SK-N-SH treated with all-trans-retinoic acid at 6 μM for 48 hours (cell line): Measurements from ENCODE around the gene UST.
A peak's percentile ranks its signal among the peaks of the same experiment; 100 is the strongest.

Experiments used
- ATAC-seq: fragments of 200-7000 bp; cut with Tn5 transposase; 3 replicates; pipeline ENCODE4 v1.9.1; 2020; ENCODE audit warnings: mild to moderate bottlenecking, moderate library complexity
- ARNTL ChIP-seq: fragments of 450-650 bp; formaldehyde crosslinking; IDR thresholded peaks from 2 replicates; pipeline ENCODE4 v1.5.0; 2020; ENCODE audit warnings: low read depth, mild to moderate bottlenecking, moderate library complexity, borderline replicate concordance
- BACH2 ChIP-seq: fragments of 250-450 bp; sonication (Bioruptor Pico); IDR thresholded peaks from 2 replicates; pipeline ENCODE4 v1.9.0; 2021; ENCODE audit warnings: mild to moderate bottlenecking, borderline replicate concordance
- CSDC2 ChIP-seq: fragments of 250-450 bp; sonication (Bioruptor Pico); IDR thresholded peaks from 2 replicates; pipeline ENCODE4 v1.5.0; 2020; ENCODE audit warnings: mild to moderate bottlenecking, moderate library complexity
- ESRRG ChIP-seq: fragments of 250-450 bp; sonication (Bioruptor Pico); IDR thresholded peaks from 2 replicates; pipeline ENCODE4 v1.6.1; 2021; ENCODE audit warnings: mild to moderate bottlenecking
- GLIS3 ChIP-seq: fragments of 250-450 bp; sonication (Bioruptor Pico); IDR thresholded peaks from 2 replicates; pipeline ENCODE4 v1.5.0; 2020; ENCODE audit warnings: mild to moderate bottlenecking, moderate library complexity
- ISL1 ChIP-seq: fragments of 250-450 bp; sonication (Bioruptor Pico); IDR thresholded peaks from 2 replicates; pipeline ENCODE4 v2.1.2; 2022; ENCODE audit warnings: mild to moderate bottlenecking, moderate library complexity
- OSR1 ChIP-seq: fragments of 250-450 bp; sonication (Bioruptor Pico); IDR thresholded peaks from 2 replicates; pipeline ENCODE4 v1.8.0; 2022; ENCODE audit warnings: moderate library complexity, mild to moderate bottlenecking, inconsistent platforms
- PPARA ChIP-seq: fragments of 250-450 bp; sonication (Bioruptor Pico); IDR thresholded peaks from 2 replicates; pipeline ENCODE4 v1.5.0; 2020; ENCODE audit warnings: mild to moderate bottlenecking, borderline replicate concordance
- RARB ChIP-seq: fragments of 250-450 bp; sonication (Bioruptor Pico); IDR thresholded peaks from 2 replicates; pipeline ENCODE4 v1.8.0; 2021; ENCODE audit warnings: mild to moderate bottlenecking, moderate library complexity
- SNAI2 ChIP-seq: fragments of 250-450 bp; sonication (Bioruptor Pico); IDR thresholded peaks from 2 replicates; pipeline ENCODE4 v1.5.0; 2020; ENCODE audit warnings: mild to moderate bottlenecking, moderate library complexity
- TCF4 ChIP-seq: fragments of 250-450 bp; sonication (Bioruptor Pico); IDR thresholded peaks from 2 replicates; pipeline ENCODE4 v1.8.0; 2021; ENCODE audit warnings: mild to moderate bottlenecking, moderate library complexity, borderline replicate concordance
- TOX ChIP-seq: fragments of 250-450 bp; sonication (Bioruptor Pico); IDR thresholded peaks from 2 replicates; pipeline ENCODE4 v1.8.0; 2021; ENCODE audit warnings: mild to moderate bottlenecking, moderate library complexity, borderline replicate concordance
- ZC3H10 ChIP-seq: fragments of 250-450 bp; sonication (Bioruptor Pico); IDR thresholded peaks from 2 replicates; pipeline ENCODE4 v1.5.1; 2021; ENCODE audit warnings: mild to moderate bottlenecking, moderate library complexity
- ZFP30 ChIP-seq: fragments of 450-650 bp; formaldehyde crosslinking; IDR thresholded peaks from 2 replicates; pipeline ENCODE4 v1.5.0; 2022; ENCODE audit warnings: mild to moderate bottlenecking, moderate library complexity
- ZNF565 ChIP-seq: fragments of 450-650 bp; formaldehyde crosslinking; conservative IDR thresholded peaks from 2 replicates; pipeline ENCODE4 v1.5.0; 2020; ENCODE audit warnings: low read depth, mild to moderate bottlenecking, moderate library complexity
- ZNF70 ChIP-seq: fragments of 450-650 bp; formaldehyde crosslinking; IDR thresholded peaks from 2 replicates; pipeline ENCODE4 v1.5.0; 2020; ENCODE audit warnings: mild to moderate bottlenecking, moderate library complexity
- ZNF8 ChIP-seq: fragments of 450-650 bp; formaldehyde crosslinking; IDR thresholded peaks from 2 replicates; pipeline ENCODE4 v1.5.0; 2020; ENCODE audit warnings: mild to moderate bottlenecking, moderate library complexity
- TF ChIP-seq, protein P1 (sequence below): fragments of 250-450 bp; sonication (Bioruptor Pico); IDR thresholded peaks from 2 replicates; pipeline ENCODE4 v1.5.1; 2020; ENCODE audit warnings: low read depth, mild to moderate bottlenecking, moderate library complexity
- TF ChIP-seq, protein P2 (sequence below): fragments of 250-450 bp; sonication (Bioruptor Pico); IDR thresholded peaks from 2 replicates; pipeline ENCODE4 v1.5.1; 2021; ENCODE audit warnings: mild to moderate bottlenecking, moderate library complexity
- TF ChIP-seq, protein P3 (sequence below): fragments of 250-450 bp; sonication (Bioruptor Pico); IDR thresholded peaks from 2 replicates; pipeline ENCODE4 v1.8.0; 2020; ENCODE audit warnings: mild to moderate bottlenecking, moderate library complexity, borderline replicate concordance
- TF ChIP-seq, protein P4 (sequence below): fragments of 250-450 bp; sonication (Bioruptor Pico); IDR thresholded peaks from 2 replicates; pipeline ENCODE4 v1.5.0; 2020; ENCODE audit warnings: mild to moderate bottlenecking, moderate library complexity

The UST gene

DNA sequence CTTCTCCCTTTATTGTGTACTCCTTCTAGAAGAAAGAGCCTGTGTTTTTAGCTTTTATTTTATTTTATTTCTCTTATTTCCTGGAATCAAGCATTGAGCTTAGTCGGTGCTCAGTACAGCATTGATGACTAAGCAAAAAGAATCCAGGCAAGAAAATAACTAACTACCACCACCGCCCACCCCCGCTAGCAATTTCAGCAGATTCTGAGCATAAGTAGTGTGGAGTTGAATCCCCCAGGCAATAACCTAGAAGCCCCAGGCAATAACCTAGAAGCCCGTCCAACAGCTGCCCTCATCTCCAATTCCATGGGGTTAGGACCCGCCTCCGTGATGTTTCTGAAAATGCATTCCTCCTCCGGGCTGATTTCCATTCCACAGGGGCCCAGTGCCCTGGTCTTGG, 312.7 kb downstream of the UST start:
- TF ChIP-seq, protein P1, sequence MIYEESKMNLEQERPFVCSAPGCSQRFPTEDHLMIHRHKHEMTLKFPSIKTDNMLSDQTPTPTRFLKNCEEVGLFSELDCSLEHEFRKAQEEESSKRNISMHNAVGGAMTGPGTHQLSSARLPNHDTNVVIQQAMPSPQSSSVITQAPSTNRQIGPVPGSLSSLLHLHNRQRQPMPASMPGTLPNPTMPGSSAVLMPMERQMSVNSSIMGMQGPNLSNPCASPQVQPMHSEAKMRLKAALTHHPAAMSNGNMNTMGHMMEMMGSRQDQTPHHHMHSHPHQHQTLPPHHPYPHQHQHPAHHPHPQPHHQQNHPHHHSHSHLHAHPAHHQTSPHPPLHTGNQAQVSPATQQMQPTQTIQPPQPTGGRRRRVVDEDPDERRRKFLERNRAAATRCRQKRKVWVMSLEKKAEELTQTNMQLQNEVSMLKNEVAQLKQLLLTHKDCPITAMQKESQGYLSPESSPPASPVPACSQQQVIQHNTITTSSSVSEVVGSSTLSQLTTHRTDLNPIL (CRISPR knock-in tag) = no peak
- TF ChIP-seq, protein P2, sequence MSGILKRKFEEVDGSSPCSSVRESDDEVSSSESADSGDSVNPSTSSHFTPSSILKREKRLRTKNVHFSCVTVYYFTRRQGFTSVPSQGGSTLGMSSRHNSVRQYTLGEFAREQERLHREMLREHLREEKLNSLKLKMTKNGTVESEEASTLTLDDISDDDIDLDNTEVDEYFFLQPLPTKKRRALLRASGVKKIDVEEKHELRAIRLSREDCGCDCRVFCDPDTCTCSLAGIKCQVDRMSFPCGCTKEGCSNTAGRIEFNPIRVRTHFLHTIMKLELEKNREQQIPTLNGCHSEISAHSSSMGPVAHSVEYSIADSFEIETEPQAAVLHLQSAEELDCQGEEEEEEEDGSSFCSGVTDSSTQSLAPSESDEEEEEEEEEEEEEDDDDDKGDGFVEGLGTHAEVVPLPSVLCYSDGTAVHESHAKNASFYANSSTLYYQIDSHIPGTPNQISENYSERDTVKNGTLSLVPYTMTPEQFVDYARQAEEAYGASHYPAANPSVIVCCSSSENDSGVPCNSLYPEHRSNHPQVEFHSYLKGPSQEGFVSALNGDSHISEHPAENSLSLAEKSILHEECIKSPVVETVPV (CRISPR knock-in tag) = no peak
- TF ChIP-seq ZNF70 (no peak), BACH2 (CRISPR knock-in tag) (no peak), RARB (no peak), ZC3H10 (CRISPR knock-in tag) (no peak), ESRRG (no peak), PPARA (CRISPR knock-in tag) (no peak), TCF4 (CRISPR knock-in tag) (no peak), OSR1 (CRISPR knock-in tag) (no peak), ARNTL (CRISPR knock-in tag) (no peak), CSDC2 (CRISPR knock-in tag) (no peak), ZFP30 (CRISPR knock-in tag) (no peak)
- TF ChIP-seq, protein P3, sequence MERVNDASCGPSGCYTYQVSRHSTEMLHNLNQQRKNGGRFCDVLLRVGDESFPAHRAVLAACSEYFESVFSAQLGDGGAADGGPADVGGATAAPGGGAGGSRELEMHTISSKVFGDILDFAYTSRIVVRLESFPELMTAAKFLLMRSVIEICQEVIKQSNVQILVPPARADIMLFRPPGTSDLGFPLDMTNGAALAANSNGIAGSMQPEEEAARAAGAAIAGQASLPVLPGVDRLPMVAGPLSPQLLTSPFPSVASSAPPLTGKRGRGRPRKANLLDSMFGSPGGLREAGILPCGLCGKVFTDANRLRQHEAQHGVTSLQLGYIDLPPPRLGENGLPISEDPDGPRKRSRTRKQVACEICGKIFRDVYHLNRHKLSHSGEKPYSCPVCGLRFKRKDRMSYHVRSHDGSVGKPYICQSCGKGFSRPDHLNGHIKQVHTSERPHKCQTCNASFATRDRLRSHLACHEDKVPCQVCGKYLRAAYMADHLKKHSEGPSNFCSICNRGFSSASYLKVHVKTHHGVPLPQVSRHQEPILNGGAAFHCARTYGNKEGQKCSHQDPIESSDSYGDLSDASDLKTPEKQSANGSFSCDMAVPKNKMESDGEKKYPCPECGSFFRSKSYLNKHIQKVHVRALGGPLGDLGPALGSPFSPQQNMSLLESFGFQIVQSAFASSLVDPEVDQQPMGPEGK (CRISPR knock-in tag) = no peak
- TF ChIP-seq, protein P4, sequence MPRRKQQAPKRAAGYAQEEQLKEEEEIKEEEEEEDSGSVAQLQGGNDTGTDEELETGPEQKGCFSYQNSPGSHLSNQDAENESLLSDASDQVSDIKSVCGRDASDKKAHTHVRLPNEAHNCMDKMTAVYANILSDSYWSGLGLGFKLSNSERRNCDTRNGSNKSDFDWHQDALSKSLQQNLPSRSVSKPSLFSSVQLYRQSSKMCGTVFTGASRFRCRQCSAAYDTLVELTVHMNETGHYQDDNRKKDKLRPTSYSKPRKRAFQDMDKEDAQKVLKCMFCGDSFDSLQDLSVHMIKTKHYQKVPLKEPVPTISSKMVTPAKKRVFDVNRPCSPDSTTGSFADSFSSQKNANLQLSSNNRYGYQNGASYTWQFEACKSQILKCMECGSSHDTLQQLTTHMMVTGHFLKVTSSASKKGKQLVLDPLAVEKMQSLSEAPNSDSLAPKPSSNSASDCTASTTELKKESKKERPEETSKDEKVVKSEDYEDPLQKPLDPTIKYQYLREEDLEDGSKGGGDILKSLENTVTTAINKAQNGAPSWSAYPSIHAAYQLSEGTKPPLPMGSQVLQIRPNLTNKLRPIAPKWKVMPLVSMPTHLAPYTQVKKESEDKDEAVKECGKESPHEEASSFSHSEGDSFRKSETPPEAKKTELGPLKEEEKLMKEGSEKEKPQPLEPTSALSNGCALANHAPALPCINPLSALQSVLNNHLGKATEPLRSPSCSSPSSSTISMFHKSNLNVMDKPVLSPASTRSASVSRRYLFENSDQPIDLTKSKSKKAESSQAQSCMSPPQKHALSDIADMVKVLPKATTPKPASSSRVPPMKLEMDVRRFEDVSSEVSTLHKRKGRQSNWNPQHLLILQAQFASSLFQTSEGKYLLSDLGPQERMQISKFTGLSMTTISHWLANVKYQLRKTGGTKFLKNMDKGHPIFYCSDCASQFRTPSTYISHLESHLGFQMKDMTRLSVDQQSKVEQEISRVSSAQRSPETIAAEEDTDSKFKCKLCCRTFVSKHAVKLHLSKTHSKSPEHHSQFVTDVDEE (CRISPR knock-in tag) = no peak
- TF ChIP-seq, all 23 proteins: peak for 0
- no peak; the same call in 2 of the 3 replicates for ATAC-seq

DNA sequence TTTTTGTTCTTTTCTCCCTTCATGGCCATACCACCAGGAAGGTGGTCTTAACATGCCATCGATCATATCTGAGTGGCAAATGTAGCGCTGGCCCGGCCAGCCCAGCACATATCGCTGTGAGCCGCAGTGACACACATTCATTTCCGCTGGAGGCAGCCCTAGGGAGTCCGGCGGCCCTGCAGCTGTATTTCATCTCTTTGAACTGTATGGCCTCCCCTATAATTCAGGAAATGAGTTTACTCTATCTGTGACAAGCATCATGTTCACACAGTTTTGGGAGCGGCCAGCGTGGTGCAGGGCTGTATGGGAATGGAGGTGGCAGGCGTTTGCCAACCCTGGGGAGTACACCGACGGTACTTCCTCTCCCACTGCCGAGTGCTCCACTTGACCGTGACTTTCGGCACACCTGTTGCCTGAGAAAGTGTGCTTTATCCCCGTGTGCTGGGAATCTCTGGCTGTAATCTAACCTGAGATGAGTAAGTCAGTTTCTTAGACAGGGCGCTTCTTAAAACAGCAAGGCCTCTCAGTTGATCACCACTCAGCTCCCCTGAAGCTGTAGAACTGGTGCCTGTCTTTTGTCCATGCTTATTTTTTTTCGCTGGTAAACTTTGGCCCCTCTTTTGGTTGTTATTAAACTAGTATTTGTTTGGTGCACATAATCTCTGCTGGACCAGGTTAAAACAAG, 313.6 kb downstream of the UST start:
- ATAC-seq = peak; percentile 84

DNA sequence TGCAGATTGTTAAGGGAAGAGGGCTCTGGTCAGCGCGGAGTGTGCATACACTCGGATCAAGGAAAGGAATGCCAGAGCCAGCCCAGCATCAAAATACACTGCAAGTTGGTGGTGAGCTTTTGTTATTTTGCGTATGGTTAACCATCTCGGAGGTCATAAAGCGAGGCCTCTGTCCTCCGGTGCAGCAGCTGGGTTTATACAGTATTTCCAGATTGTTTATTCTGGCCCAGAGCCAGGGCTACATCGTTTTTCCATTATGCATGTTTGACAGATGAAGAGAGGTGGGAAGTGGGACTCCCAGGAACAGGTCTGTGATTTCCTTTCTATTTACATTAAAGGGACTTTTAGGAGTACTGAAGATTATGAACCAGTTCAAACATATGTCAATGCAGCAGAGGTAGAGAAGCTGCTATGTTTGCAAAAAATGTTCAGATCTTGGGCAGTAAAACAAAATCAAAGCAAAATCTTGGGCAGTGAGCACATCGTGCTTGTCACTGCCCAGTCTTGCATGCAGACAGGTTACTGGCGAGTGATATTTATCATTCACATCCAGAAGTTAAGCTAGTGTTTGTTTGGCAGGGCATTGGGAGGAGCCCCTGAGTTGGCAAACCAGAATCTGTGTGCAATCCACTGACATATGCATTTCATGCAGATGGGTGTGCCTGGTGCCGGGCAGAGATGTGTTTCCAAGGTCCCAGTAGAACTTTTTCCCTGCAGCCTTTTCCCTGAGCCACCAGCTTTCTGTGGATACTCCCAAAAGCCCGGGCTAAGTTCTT, 314.3 kb downstream of the UST start:
- peak; percentile 65 for ATAC-seq
- TF ChIP-seq TOX (CRISPR knock-in tag) = no peak
- TF ChIP-seq TCF4 (CRISPR knock-in tag) = peak; percentile 50; the same call in 1 of the 2 replicates

More for the DNA sequence above, 313.6 kb downstream of the UST start:
- peak; percentile 69 for TF ChIP-seq ZNF8
- peak; percentile 32; the same call in 1 of the 2 replicates for TF ChIP-seq TCF4 (CRISPR knock-in tag)
- no peak for TF ChIP-seq ZNF565 (CRISPR knock-in tag)
- TF ChIP-seq CSDC2 (CRISPR knock-in tag) = no peak

DNA sequence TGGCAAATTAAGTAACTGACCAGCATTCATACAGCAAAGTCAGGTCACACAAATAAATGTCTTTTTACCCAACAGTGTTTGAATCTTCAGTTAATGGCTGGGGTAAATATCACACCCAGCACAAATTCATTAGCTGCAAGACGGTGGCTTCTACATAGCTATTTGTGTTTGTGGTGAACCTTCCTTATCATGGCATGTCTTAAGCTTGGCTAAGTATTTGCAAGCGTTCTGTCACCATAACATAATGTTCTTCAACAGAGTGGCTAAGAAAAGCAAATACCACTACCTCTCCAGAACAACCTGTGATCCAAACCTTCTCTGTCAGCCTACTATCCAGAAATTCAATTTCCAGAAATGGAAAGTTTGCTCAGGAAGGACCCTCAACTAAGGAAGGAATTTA, 315.1 kb downstream of the UST start:
- TF ChIP-seq PPARA (CRISPR knock-in tag) (no peak), RARB (no peak), ZNF565 (CRISPR knock-in tag) (no peak), BACH2 (CRISPR knock-in tag) (no peak), ZNF8 (no peak), ZNF70 (no peak), CSDC2 (CRISPR knock-in tag) (no peak), OSR1 (CRISPR knock-in tag) (no peak), ARNTL (CRISPR knock-in tag) (no peak), ISL1 (no peak), GLIS3 (CRISPR knock-in tag) (no peak), SNAI2 (CRISPR knock-in tag) (no peak), TOX (CRISPR knock-in tag) (no peak)
- TF ChIP-seq, protein P3 (CRISPR knock-in tag) = no peak
- TF ChIP-seq, protein P4 (CRISPR knock-in tag) = no peak
- ATAC-seq = no peak
